ENCODE measurements around the gene KLF1. TPM values are rescaled to one million over a fixed set of nuclear protein-coding genes. Genes with fewer than 3 reads are reported as not detected.
A peak's percentile ranks its signal among the peaks of the same experiment; 100 is the strongest.

The KLF1 gene
- total RNA-seq, 1 experiment from 2014 or later = 0.10 TPM

DNA sequence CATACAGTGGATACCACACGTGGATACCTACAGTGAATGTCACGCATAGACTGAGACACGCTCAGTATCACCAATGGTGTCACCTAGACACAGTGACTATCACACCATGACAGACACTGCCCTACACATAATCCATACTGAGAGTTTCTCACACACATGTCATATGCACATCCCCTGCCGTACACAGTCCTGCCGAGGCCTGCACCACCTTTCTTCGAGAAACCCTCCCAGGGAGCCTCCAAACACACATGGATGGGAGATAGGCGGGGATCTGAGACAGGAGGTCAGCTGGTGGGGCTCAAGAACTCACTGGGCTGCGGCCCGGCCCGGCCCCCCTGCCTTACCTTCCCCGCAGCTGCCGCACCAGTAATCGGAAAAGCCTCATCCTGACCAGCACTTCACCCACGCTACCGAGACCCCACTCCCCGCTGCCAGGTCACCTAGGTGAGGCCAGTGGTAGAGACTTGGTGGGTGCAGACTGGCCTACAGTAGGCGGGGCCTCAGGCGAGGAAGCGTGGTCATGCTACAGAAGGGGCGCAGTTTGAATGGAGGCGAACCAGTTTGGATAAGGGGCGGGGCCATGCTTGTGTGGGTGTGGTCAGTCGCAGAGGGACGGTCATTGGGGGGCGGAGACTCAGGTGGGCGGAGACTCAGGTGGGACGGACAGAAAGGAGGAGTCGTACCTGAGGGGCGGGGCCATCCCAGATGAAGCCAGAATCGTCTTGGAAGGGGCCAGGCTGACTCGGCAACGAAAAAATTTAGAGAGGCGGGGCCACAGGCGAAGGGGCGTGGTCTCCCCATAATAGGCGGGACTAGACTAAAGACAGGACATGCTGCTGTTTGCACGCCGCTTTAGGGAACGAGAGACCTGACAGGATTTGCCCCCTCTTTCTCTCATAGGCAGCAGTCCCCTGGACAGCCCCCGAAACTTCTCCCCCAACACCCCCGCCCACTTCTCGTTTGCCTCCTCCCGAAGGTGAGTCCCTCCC, 46.6 kb downstream of the KLF1 start:
- Histone ChIP-seq H3K36me3 (ENCODE audit: control insufficient read depth, insufficient read depth, low read length) (no peaks in the 10 kb centered on the region; the same call in 1 of the 2 replicates), H3K4me3 (ENCODE audit: low read depth in 2 of 2, low read length in 2 of 2) (no peak overlapping the region), H3K4me1 (ENCODE audit: control insufficient read depth, insufficient read depth, low read length) (peaks cover 4% of the 10 kb centered on the region; the same call in 1 of the 2 replicates), H3K9me3 (ENCODE audit: control insufficient read depth, insufficient read depth, low read depth, low read length) (no peaks in the 10 kb centered on the region), H3K27me3 (ENCODE audit: control insufficient read depth, insufficient read depth, low read length) (no peaks in the 10 kb centered on the region), H3K27ac (ENCODE audit: low read length) (no peak overlapping the region)
- intact Hi-C loops (cut with micrococcal nuclease; ENCODE audit: unreplicated experiment) (no loop called here), in situ Hi-C loops (cut with HindIII; ENCODE audit: low pct_unique_long_range_greater_than_20kb, low sequenced_read_pairs) (no loop called here)
- TF ChIP-seq SIN3A (IDR thresholded peaks at IDR 0.05; ENCODE audit: borderline replicate concordance, insufficient read depth, low read depth, low read length) (no peak), POLR2AphosphoS5 (IDR thresholded peaks at IDR 0.05; ENCODE audit: low read depth, low read length) (no peak), REST (IDR thresholded peaks at IDR 0.05; ENCODE audit: insufficient read depth in 1 of 2, low read depth in 2 of 2, low read length in 1 of 2) (no peak)
- no peak for DNase-seq (ENCODE audit: low read depth, low spot score)
- CTCF ChIA-PET = no interaction called here
- BruUV-seq (replicated peaks) = no TSS peak
- POLR2A ChIA-PET = no interaction called here
- ATAC-seq = peak; percentile 23

- TF ChIP-seq TCF7L2 (IDR thresholded peaks at IDR 0.05; ENCODE audit: low read depth, low read length) (no peak), POLR2AphosphoS5 (IDR thresholded peaks at IDR 0.05; ENCODE audit: low read depth, low read length) (no peak), SIN3A (IDR thresholded peaks at IDR 0.05; ENCODE audit: borderline replicate concordance, insufficient read depth, low read depth, low read length) (no peak), REST (IDR thresholded peaks at IDR 0.05; ENCODE audit: insufficient read depth in 1 of 2, low read depth in 2 of 2, low read length in 1 of 2) (no peak)
- TF ChIP-seq, protein P1, sequence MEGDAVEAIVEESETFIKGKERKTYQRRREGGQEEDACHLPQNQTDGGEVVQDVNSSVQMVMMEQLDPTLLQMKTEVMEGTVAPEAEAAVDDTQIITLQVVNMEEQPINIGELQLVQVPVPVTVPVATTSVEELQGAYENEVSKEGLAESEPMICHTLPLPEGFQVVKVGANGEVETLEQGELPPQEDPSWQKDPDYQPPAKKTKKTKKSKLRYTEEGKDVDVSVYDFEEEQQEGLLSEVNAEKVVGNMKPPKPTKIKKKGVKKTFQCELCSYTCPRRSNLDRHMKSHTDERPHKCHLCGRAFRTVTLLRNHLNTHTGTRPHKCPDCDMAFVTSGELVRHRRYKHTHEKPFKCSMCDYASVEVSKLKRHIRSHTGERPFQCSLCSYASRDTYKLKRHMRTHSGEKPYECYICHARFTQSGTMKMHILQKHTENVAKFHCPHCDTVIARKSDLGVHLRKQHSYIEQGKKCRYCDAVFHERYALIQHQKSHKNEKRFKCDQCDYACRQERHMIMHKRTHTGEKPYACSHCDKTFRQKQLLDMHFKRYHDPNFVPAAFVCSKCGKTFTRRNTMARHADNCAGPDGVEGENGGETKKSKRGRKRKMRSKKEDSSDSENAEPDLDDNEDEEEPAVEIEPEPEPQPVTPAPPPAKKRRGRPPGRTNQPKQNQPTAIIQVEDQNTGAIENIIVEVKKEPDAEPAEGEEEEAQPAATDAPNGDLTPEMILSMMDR (IDR thresholded peaks at IDR 0.05) = no peak
- Histone ChIP-seq H3K27me3 (ENCODE audit: control insufficient read depth, insufficient read depth, low read length) (no peaks in the 10 kb centered on the region), H3K36me3 (ENCODE audit: control insufficient read depth, insufficient read depth, low read length) (no peaks in the 10 kb centered on the region; the same call in 1 of the 2 replicates), H3K27ac (ENCODE audit: low read length) (no peak overlapping the region), H3K4me3 (ENCODE audit: low read depth in 2 of 2, low read length in 2 of 2) (peak overlapping the region; percentile 47 to 50), H3K9me3 (ENCODE audit: control insufficient read depth, insufficient read depth, low read depth, low read length) (no peaks in the 10 kb centered on the region), H3K4me1 (ENCODE audit: control insufficient read depth, insufficient read depth, low read length) (peaks cover 4% of the 10 kb centered on the region)
- ATAC-seq (no peak), DNase-seq (ENCODE audit: low read depth, low spot score) (no peak)
- ChIA-PET POLR2A (no interaction called here), CTCF (no interaction called here)
- in situ Hi-C loops (cut with HindIII; ENCODE audit: low pct_unique_long_range_greater_than_20kb, low sequenced_read_pairs) (no loop called here), intact Hi-C loops (cut with micrococcal nuclease; ENCODE audit: unreplicated experiment) (no loop called here)
- BruUV-seq (replicated peaks) = no TSS peak
These were observed 47.9 kb downstream of the KLF1 start for GRCh38 chr19:12838886-12839756.

Measured in Panc1 (cell line).